IgD-negative memory B cell (primary cell): ENCODE data around the gene KRT86. TPM values are rescaled to one million over a fixed set of nuclear protein-coding genes. Genes with fewer than 3 reads are reported as not detected.
"Not testable (repeated sequence)": the region's sequence is repeated elsewhere in the genome, so short reads cannot be mapped to it uniquely, and the experiment has no call there.

Experiments used
- H3K27ac Mint-ChIP-seq, 3 donors: one replicate each; pipeline ENCODE4 v1.8.0; 2020 to 2022; ENCODE audit warnings: mild to moderate bottlenecking in 3 of 3, mixed read lengths in 3 of 3, moderate library complexity in 1 of 3
- H3K27me3 Mint-ChIP-seq: one replicate; pipeline ENCODE4 v1.8.0; 2021; ENCODE audit warnings: mixed read lengths
- H3K36me3 Mint-ChIP-seq: one replicate; pipeline ENCODE4 v1.8.0; 2020; ENCODE audit warnings: mild to moderate bottlenecking, mixed read lengths
- H3K4me1 Mint-ChIP-seq, 3 donors: one replicate each; pipeline ENCODE4 v1.8.0; 2020 to 2022; ENCODE audit warnings: mixed read lengths in 3 of 3, mild to moderate bottlenecking in 1 of 3
- H3K4me3 Mint-ChIP-seq, 4 donors: one replicate each; pipeline ENCODE4 v1.8.0; 2020 to 2022; ENCODE audit warnings: mild to moderate bottlenecking in 4 of 4, mixed read lengths in 4 of 4, moderate library complexity in 3 of 4
- H3K9me3 Mint-ChIP-seq, 3 donors: one replicate each; pipeline ENCODE4 v1.8.0; 2020 to 2021; ENCODE audit warnings: mixed read lengths in 3 of 3, mild to moderate bottlenecking in 1 of 3
- polyA plus RNA-seq: library from polyadenylated mRNA; unstranded; fragments of 300-500 nt; fragmentation: Illumina TruSeq; gene quantifications from one replicate; pipeline ENCODE4 v1.2.3, GENCODE V29; 2021

Gene KRT86
- polyA plus RNA-seq, 1 donor from 2014 or later: not detected

GRCh38 chr12:52300796-52301691 is 26.6 kb downstream of the KRT86 start:
- peaks cover 0 to 4% (median 0%) of the 10 kb centered on the region in 3 donors for H3K9me3 Mint-ChIP-seq
- no peak overlapping the region for H3K27ac Mint-ChIP-seq
- peaks cover 0 to 4% (median 0%) of the 10 kb centered on the region in 3 donors for H3K4me1 Mint-ChIP-seq
- H3K4me3 Mint-ChIP-seq: no peak overlapping the region
- H3K27me3 Mint-ChIP-seq: peaks cover 17% of the 10 kb centered on the region
- no peaks in the 10 kb centered on the region for H3K36me3 Mint-ChIP-seq

- not testable (repeated sequence) for H3K27ac Mint-ChIP-seq, H3K4me1 Mint-ChIP-seq, H3K4me3 Mint-ChIP-seq, H3K9me3 Mint-ChIP-seq, H3K36me3 Mint-ChIP-seq
- peaks cover 20% of the 10 kb centered on the region for H3K27me3 Mint-ChIP-seq
These were observed 27.3 kb downstream of the KRT86 start for GRCh38 chr12:52301721-52302120.

DNA sequence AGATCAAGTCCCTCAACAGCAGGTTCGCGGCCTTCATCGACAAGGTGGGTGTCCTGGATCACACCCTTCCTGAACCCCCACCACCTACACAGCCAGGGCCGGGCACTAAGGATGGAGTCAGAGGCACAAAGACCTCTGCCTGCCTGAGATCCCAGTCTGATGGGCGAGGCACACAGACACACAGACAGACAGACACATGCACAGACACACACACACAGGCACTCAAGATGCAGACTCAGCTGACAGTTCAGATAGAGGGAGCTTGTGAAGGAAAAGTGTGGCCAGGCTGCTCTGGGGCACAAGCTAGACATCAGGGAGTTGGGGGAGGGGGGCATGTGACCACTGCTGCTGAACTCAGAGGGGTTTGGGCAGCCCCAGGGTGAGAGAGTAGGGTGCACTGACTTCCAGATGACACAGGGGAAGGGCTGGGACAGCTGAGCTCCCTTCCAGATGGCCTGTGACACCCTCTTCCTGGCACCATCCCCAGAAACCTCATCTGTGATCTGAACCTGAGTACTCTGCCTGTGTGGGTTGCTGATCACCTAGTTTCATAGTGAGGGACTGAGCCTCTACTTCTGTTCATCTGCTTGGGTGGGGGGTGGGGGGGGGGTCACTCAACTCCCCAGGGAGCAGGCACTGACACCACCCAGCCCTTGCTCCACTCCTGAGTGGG is 27.9 kb downstream of the KRT86 start:
- H3K4me1 Mint-ChIP-seq, H3K9me3 Mint-ChIP-seq, H3K27ac Mint-ChIP-seq, H3K36me3 Mint-ChIP-seq, H3K4me3 Mint-ChIP-seq: not testable (repeated sequence)
- peaks cover 23% of the 10 kb centered on the region for H3K27me3 Mint-ChIP-seq

DNA sequence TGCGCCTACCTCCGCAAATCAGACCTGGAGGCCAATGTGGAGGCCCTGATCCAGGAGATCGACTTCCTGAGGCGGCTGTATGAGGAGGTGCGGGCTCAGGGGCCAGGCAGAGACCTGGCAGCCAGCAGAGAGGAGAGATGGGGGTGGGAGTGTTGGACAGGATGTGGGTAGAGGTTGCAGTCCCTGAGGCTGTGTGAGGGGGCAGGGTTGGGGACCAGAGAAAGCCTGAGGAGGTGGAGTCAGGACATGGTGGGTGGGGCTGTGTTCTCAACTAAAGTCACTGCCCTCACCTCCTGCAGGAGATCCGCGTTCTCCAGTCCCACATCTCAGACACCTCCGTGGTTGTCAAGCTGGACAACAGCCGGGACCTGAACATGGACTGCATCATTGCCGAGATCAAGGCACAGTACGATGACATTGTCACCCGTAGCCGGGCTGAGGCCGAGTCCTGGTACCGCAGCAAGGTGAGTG is 30.5 kb downstream of the KRT86 start:
- not testable (repeated sequence) for H3K4me3 Mint-ChIP-seq, H3K27ac Mint-ChIP-seq, H3K9me3 Mint-ChIP-seq, H3K36me3 Mint-ChIP-seq, H3K4me1 Mint-ChIP-seq
- H3K27me3 Mint-ChIP-seq: peaks cover 38% of the 10 kb centered on the region

- no peak overlapping the region for H3K4me3 Mint-ChIP-seq
- H3K9me3 Mint-ChIP-seq: peaks cover 0 to 2% (median 0%) of the 10 kb centered on the region in 3 donors
- peaks cover 42% of the 10 kb centered on the region for H3K27me3 Mint-ChIP-seq
- no peaks in the 10 kb centered on the region for H3K36me3 Mint-ChIP-seq
- H3K27ac Mint-ChIP-seq: no peak overlapping the region
- H3K4me1 Mint-ChIP-seq: peaks cover 0 to 8% (median 5%) of the 10 kb centered on the region in 3 donors
These were observed 31.7 kb downstream of the KRT86 start for GRCh38 chr12:52305921-52306705.

DNA sequence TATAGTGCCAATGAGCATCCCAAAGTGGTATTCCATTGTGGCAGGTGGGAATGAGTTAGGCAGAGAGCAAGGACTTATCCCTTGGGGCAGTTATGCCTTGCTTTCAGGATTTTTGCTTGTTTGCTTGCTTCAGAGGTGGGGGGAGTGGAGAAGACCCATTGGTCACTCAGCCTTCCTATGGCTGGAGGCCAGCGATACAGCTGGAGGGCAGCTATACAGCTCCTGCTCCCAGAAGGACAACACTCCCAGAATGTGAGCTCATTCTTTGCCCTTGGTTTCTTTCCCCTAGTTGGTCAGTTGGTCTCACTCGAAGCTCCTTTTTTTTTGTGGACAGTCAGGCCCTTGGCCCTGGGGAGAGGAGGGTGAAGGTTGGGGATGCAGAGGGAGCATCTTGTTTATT is 32.3 kb downstream of the KRT86 start:
- H3K36me3 Mint-ChIP-seq: no peaks in the 10 kb centered on the region
- H3K27ac Mint-ChIP-seq: no peak overlapping the region
- H3K9me3 Mint-ChIP-seq: peaks cover 0 to 2% (median 0%) of the 10 kb centered on the region in 3 donors
- peaks cover 46% of the 10 kb centered on the region for H3K27me3 Mint-ChIP-seq
- H3K4me3 Mint-ChIP-seq: no peak overlapping the region
- peaks cover 0 to 8% (median 5%) of the 10 kb centered on the region in 3 donors for H3K4me1 Mint-ChIP-seq

GRCh38 chr12:52307836-52308805 is 33.7 kb downstream of the KRT86 start:
- H3K27ac Mint-ChIP-seq: no peak overlapping the region
- peaks cover 55% of the 10 kb centered on the region for H3K27me3 Mint-ChIP-seq
- peaks cover 4% of the 10 kb centered on the region for H3K36me3 Mint-ChIP-seq
- peaks cover 0 to 2% (median 0%) of the 10 kb centered on the region in 3 donors for H3K9me3 Mint-ChIP-seq
- peaks cover 0 to 8% (median 5%) of the 10 kb centered on the region in 3 donors for H3K4me1 Mint-ChIP-seq
- no peak overlapping the region for H3K4me3 Mint-ChIP-seq

DNA sequence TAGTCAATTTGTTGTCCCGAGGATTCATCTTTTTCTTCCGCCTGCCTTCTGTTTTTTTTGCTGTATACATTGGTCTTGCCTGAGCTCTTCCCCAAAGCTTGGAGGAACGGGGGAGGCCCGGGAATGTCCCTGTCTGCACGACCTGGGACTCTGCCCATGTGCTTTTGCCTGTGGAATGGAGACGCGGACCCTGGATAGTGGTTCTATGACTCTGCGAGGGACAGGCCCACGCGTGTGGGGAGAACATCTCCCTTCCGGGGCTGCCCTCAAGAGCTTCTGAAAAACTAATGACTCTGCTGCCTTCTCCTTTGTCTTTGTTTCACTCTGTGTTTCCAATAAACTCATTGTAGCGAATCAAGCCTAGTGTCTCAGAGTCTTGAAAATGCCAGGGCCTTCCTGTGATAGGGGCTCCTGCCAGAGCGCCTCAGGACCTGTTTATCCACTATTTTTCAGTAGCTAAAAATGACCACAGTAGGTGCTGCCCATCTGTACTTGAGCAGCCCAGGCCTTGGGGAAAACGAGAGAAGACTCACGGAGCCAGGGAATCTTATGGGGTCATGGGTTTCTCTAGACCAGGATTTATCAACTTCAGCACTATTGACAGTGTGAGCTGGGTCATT is 34.5 kb downstream of the KRT86 start:
- Mint-ChIP-seq H3K4me1 (peaks cover 0 to 8% (median 5%) of the 10 kb centered on the region in 3 donors), H3K36me3 (peaks cover 4% of the 10 kb centered on the region), H3K4me3 (peak overlapping the region in 1 of 4 donors; percentile 18), H3K27ac (no peak overlapping the region), H3K27me3 (peaks cover 60% of the 10 kb centered on the region), H3K9me3 (peaks cover 0 to 2% (median 0%) of the 10 kb centered on the region in 3 donors)

DNA sequence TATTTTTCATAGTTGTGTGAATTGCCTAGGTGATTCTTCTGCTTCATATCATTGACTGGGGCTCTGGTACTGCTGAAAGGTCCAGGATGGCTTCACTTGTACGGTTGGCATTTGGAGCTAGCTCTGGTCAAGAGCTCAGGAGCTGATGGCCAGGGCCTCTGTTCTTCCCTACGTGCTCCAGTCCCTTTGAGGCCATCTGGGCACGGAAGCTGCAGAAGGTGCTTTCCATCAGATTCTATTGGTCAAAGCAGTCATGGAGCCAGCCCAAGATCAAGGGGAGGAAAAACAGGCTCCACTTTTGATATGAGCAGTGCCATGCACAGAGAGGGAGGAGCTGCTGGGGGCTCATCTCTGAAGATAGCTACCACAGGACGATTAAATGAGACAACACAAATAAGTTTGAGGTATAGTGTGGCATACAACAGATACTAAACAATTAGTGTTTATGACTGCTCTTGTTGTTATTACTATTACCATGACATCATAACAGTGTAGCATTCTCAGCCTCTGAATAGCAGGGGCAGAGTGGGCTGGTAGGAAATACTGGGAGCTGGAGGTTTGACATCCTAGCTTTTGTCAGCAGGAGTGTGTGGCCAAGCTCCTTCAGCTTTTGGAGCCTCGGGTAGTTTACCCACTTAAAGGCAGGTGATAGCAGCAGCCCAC is 36.3 kb downstream of the KRT86 start:
- no peak overlapping the region for H3K27ac Mint-ChIP-seq
- H3K4me3 Mint-ChIP-seq: no peak overlapping the region
- peaks cover 53% of the 10 kb centered on the region for H3K27me3 Mint-ChIP-seq
- H3K4me1 Mint-ChIP-seq: peaks cover 0 to 5% (median 3%) of the 10 kb centered on the region in 3 donors
- H3K36me3 Mint-ChIP-seq: peaks cover 4% of the 10 kb centered on the region
- peaks cover 0 to 2% (median 0%) of the 10 kb centered on the region in 3 donors for H3K9me3 Mint-ChIP-seq

DNA sequence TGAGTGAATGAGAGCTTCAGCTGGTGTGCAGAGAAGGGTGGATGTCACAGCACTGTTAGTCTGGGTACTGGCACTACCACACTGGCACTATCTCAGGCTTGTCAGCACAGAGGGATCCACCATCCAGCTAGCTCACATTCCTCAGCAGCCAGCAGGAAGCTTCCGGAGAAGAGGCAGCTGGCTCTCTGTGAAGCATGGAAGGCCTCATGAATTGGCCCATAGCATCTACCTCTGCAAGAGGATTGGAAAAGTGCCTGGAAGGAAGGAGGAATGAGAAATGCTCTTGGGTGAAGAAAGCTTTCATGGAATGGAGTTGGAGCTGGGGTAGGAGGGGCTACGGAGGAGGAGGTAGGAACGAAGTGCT is 36.8 kb downstream of the KRT86 start:
- Mint-ChIP-seq H3K36me3 (peaks cover 4% of the 10 kb centered on the region), H3K27me3 (peaks cover 52% of the 10 kb centered on the region), H3K9me3 (peaks cover 0 to 2% (median 0%) of the 10 kb centered on the region in 3 donors), H3K27ac (no peak overlapping the region), H3K4me1 (peaks cover 0 to 5% (median 3%) of the 10 kb centered on the region in 3 donors), H3K4me3 (no peak overlapping the region)

DNA sequence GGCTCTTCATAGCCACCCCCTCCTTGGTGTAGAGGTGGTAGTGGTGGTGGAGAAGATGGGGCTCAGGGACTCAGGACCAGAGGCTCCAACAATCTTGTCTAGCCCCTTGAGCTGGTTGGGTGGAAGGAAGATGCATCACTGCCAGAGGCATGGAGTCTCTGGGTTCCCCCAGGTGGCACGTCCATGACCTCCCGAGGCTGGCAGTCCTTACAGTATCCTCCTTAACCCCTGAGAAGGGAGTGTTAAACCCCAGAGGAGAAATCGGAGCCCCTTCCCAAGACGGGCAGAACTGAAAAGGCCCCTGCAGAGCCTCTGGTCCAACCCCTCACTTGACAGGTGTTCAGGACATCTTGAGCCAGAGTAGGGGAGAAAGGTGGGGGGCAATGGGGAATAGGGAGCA is 37.6 kb downstream of the KRT86 start:
- Mint-ChIP-seq H3K4me1 (peaks cover 0 to 5% (median 3%) of the 10 kb centered on the region in 3 donors), H3K27ac (no peak overlapping the region), H3K27me3 (peaks cover 46% of the 10 kb centered on the region), H3K36me3 (peaks cover 4% of the 10 kb centered on the region), H3K4me3 (no peak overlapping the region), H3K9me3 (peaks cover 0 to 2% (median 0%) of the 10 kb centered on the region in 3 donors)

GRCh38 chr12:52313461-52313860 is 39.0 kb downstream of the KRT86 start:
- no peak overlapping the region for H3K27ac Mint-ChIP-seq
- peaks cover 0 to 5% (median 3%) of the 10 kb centered on the region in 3 donors for H3K4me1 Mint-ChIP-seq
- peaks cover 4% of the 10 kb centered on the region for H3K36me3 Mint-ChIP-seq
- H3K9me3 Mint-ChIP-seq: peaks cover 0 to 2% (median 0%) of the 10 kb centered on the region in 3 donors
- no peak overlapping the region for H3K4me3 Mint-ChIP-seq
- H3K27me3 Mint-ChIP-seq: peaks cover 39% of the 10 kb centered on the region

DNA sequence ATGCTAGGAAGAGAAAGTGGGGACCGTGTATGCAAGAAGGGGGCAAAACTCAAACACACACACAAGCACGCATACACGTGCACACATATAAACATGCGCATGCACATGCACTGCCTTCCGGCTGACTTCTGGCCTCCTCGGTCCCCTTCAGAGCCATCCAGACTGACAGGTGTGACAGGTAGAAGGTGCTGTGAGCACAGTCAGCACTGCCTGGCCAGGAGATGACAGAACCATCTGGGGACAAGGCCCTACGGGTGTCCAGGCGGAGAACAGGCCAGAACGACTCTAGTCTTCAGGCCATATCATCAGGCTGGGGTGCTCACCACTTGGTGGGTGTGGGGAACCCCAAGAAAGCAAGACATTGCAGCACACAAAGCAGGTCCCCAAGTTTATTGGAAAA is 39.5 kb downstream of the KRT86 start:
- Mint-ChIP-seq H3K4me3 (no peak overlapping the region), H3K27me3 (peaks cover 36% of the 10 kb centered on the region), H3K27ac (no peak overlapping the region), H3K36me3 (peaks cover 4% of the 10 kb centered on the region), H3K4me1 (peaks cover 0 to 1% (median 0%) of the 10 kb centered on the region in 3 donors), H3K9me3 (no peaks in the 10 kb centered on the region)
